Fibroblast of skin of left biceps (primary cell): ENCODE data around the gene GAPVD1.

Experiments used
- DNase-seq, 2 experiments: peaks; one replicate each; pipeline ENCODE4 v3.0.0-alpha.2; 2013; ENCODE audit warnings: low read depth in 2 of 2

The GAPVD1 gene

DNA sequence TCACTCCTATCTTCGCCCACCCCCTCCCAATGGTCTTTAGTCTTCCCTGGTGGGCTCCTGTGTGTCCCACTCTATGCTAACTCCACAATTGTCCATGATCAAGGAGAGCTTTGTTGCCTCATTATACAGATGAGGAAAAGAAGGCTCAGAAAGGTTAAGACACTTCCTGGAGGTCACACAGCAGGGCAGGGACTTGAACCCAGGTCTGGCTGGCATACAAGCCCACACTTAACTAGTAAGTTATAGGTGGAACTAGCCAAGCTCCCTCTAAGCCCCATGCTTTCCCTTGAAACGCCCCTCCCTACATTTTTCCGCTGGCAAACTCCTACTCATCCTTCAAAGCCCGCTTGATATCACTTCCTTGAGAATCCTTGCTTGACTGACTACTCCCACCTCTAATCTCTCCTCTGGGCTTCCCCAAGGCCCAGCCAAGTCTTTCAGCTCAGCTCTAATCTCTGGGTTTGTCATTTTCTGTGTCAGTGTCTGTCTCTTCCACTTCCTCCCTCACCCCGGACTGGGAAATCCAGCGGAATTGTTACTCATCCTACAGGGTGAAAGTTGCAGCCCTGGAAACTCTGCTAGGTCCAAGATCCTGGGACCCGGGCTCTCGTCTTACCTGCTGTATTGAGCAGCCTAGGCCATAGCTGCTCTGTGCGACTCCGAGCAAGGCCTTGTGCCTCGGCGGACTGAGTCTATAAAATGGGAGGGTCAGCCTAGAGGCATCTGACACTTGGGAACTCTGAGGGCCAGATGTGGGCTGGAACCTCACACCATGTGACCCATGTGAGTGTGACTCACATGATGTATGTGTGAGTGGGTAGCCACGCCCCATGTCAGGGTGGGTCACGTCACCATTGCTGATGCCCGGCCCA is 144.5 kb downstream of the GAPVD1 start:
- DNase-seq = no peak

DNA sequence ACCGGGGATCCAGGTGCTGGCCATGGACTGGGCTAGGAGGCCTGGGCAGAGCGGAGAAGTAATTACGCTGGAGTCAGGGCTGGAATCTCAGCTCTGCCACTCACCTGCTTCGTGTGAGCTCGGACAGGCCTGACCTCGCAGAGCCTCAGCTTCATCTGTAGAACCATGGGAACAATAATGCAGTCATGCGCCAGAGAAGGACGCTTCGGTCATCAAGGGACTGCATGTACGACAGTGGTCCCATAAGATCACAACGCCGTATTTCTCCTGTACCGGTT is 145.1 kb downstream of the GAPVD1 start:
- no peak for DNase-seq

DNA sequence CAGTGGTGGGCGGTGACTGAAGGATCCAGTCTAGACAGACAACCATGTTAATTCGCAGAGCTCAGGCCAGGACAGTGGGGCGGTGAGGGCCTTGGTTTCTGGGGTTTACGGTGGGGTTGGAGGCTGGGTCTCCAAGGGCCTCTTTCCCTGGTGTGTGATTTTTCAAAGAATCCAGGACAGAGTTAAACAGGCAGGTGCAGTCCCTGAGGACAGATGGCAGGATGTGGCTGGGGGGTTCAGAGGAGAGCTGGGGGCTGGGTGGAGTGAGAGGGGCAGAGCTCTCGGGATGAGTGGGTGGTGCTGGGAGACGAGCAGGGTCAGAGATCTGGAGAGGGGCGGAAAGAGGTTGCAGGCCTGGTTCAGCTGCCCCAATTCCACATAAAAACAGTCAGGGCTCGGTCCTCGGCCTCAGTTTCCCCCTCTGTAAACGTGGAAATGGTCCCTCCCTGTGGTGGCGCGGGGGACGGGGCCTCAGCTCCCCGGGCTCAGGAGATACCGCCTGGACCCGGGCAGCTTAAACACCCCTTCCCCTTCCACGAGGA is 145.9 kb downstream of the GAPVD1 start:
- DNase-seq = no peak

GRCh38 chr9:125407974-125408900 is 146.6 kb downstream of the GAPVD1 start:
- DNase-seq = peak; percentile 30 to 42

DNA sequence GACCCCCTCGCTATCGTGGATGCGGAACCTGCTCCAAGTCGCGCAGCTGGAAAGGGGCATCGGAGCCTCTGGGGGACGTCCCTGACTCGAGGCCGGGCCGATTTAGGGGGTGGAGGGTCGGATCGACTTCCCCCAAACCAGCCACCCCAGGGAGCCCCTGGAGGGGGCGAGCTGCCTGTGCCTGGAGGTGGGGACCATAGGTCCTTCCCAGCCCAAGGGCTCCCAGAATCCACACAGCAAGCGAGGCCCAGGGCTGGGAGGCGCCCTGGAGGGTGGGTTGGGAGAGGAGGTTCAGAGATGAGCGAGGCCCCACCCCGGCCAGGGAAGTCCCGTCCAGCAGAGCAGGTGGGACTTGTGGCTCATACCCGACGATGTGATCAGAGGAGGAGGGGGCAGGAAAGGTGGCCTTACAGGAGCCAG is 147.6 kb downstream of the GAPVD1 start:
- DNase-seq = no peak

- peak in 1 of 2 experiments; percentile 5 for DNase-seq
Observed at GRCh38 chr9:125409637-125410521, 148.3 kb downstream of the GAPVD1 start.

GRCh38 chr9:125410522-125410894 is 148.9 kb downstream of the GAPVD1 start:
- no peak for DNase-seq

DNA sequence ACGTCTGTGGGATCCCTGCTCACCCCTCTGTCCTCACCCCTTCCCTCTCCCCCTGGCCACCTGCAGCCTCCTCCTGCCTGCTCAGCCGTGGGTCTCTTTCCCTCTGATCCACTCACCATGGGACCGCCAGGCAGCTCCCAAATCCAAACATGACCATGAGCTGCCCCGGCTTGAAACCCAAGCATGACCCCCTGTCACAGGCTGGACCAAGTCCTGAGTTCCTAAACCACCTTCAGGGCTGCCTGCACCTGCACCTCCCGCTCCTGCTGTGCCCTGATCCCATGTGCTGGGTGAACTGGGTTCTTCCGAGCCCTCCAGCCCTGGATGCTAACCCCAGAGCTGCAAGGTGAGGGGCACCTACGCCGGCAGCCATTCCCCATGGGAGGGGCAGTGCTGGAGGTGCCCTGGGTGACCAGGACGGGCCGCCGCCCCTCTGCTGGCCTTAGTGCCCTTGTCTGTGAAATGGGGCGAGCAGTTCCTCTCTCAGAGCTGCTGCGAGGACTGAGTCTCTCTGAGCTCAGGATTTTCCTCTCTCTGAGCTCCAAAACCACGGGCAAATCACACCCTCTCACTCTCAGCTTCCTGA is 149.6 kb downstream of the GAPVD1 start:
- DNase-seq = no peak

DNA sequence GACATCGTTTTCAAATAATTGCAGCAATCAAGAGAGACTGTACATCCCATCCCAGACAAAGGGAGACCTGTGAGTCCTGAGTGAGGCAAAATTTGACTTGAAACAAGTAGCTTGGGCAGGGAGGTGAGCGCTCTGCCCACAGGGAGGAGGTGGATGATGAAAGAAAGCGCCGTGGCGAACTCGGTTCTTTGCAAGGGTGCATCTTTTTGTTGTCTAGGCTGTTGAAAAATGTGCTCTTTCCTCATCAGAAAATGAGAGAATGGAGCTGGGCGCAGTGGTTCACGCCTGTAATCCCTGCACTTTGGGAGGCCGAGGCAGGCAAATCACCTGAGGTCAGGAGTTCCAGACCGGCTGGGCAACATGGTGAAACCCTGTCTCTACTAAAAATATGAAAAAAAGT is 150.5 kb downstream of the GAPVD1 start:
- no peak for DNase-seq

DNA sequence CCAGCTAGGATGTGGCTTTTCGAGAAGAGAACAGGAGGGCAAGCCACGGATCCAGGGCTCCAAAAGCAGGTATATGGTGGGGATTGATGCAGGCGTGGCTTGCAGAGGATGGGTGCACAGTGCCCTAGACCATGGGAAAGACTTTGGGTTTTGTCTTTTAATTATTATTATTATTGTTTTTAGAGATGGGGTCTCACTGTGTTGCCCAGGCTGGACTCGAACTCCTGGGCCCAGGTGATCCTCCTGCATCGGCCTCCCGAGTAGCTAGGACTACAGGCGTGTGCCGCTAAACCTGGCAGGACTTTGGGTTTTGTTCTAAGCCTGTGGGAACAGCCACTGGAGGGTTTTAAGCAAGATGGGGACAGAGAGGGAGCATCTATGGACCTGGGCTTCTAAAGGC is 152.0 kb downstream of the GAPVD1 start:
- no peak for DNase-seq

GRCh38 chr9:125415583-125416460 is 154.2 kb downstream of the GAPVD1 start:
- no peak for DNase-seq

DNA sequence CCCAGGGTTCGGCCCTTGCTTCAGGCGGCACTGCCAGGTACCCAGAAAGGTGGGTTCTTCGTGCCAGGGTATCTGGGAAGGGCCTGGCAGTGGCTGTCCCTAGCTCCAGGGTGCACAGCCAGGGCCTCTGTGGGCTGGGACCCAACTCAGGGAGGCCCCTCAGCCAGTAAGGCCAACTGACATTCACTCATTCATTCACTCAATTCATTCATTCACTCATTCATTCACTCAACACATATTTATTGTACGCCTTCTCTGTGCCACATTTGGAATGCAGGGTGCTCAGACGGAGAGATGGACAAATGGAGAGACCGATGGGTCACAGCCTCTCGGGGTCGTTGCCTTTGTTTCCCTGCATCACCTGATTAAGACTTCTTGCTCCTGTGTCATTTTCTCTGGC is 154.9 kb downstream of the GAPVD1 start:
- no peak for DNase-seq
